Lung (tissue), 12 donors: Measurements from ENCODE around the gene WDR46. TPM values are rescaled to one million over a fixed set of nuclear protein-coding genes. Genes with fewer than 3 reads are reported as not detected.

Source experiments
- ATAC-seq: fragments of 200-7000 bp; cut with Tn5 transposase; one replicate; pipeline ENCODE4 v1.9.1; 2020; ENCODE audit warnings: moderate number of reproducible peaks; ENCODE audit not compliant: insufficient read depth, low FRiP score
- DNase-seq, 3 donors: peaks; one replicate each; pipeline ENCODE4 v3.0.0-alpha.2; 2013 to 2017
- H3K27ac ChIP-seq, 2 donors: one replicate each; pipeline ENCODE4 v1.5.1; 2013; ENCODE audit warnings: mild to moderate bottlenecking in 2 of 2, moderate library complexity in 2 of 2, control low read depth in 1 of 2, inconsistent platforms in 1 of 2, low read depth in 1 of 2, low read length in 1 of 2
- H3K27me3 ChIP-seq, 3 donors: one replicate each; pipeline ENCODE4 v1.5.1; 2013; ENCODE audit warnings: low read length in 2 of 3; ENCODE audit not compliant: control insufficient read depth in 3 of 3, insufficient read depth in 3 of 3
- H3K36me3 ChIP-seq, 4 donors: one replicate each; pipeline ENCODE4 v1.5.1; 2013; ENCODE audit warnings: low read length in 4 of 4, mild to moderate bottlenecking in 1 of 4, moderate library complexity in 1 of 4; ENCODE audit not compliant: control insufficient read depth in 4 of 4, insufficient read depth in 4 of 4
- H3K4me1 ChIP-seq, 5 donors: one replicate each; pipeline ENCODE4 v1.5.1; 2013; ENCODE audit warnings: low read length in 5 of 5, mild to moderate bottlenecking in 2 of 5, moderate library complexity in 1 of 5; ENCODE audit not compliant: control insufficient read depth in 5 of 5, insufficient read depth in 5 of 5
- H3K4me3 ChIP-seq: one replicate; pipeline ENCODE4 v1.5.1; 2013; ENCODE audit warnings: mild to moderate bottlenecking, control low read depth, moderate library complexity
- H3K9ac ChIP-seq, 2 donors: one replicate each; pipeline ENCODE4 v1.5.1; 2013; ENCODE audit warnings: low read length in 2 of 2, control low read depth in 1 of 2; ENCODE audit not compliant: insufficient read depth in 1 of 2
- H3K9me3 ChIP-seq, 4 donors: one replicate each; pipeline ENCODE4 v1.5.1; 2013; ENCODE audit warnings: low read length in 3 of 4, mild to moderate bottlenecking in 1 of 4, moderate library complexity in 1 of 4; ENCODE audit not compliant: control insufficient read depth in 4 of 4, insufficient read depth in 3 of 4
- CTCF ChIP-seq: IDR thresholded peaks from 2 replicates; pipeline ENCODE4 v1.5.1; 2012; ENCODE audit warnings: mild to moderate bottlenecking; ENCODE audit errors: control extremely low read depth, extremely low read depth
- WGBS, 2 donors: extraction: QIAGEN DNeasy Blood & Tissue Kit; methylation state at CpG; one replicate each; pipeline ENCODE4 v1.1.7; 2013; 5-methylcytosine and 5-hydroxymethylcytosine counted together
- polyA plus RNA-seq, 2 donors: library from polyadenylated mRNA; stranded (reverse); fragments of 200-250 nt; gene quantifications; one replicate each; pipeline ENCODE4 v1.2.1, GENCODE V29; 2013
- total RNA-seq, 2 donors: library from RNA; depleted of rRNA in 1 of 2; stranded (reverse); fragments of >200 nt in 1 of 2; gene quantifications; one replicate each; pipeline ENCODE4 v1.2.1, GENCODE V29; 2014 to 2021
- donor health status: control.
- donor health status: control.
- donor health status: Bipolar disorder and iron deficiency.
- donor health status: healthy.
- donor health status: DM: yes; HTN: yes; CAD: no.

Gene WDR46
- total and polyA plus RNA-seq, 4 donors, result 26.3 to 48.0 (median 47.4) TPM

- 1 to 3% methylated on average over 12 of the region's 12 CpGs for WGBS, 2 donors
- peaks cover 3 to 25% (median 11%) of the 10 kb centered on the region in 5 donors for H3K4me1 ChIP-seq
- DNase-seq (no peak), ATAC-seq (no peak)
- no peak for TF ChIP-seq CTCF
- H3K9ac ChIP-seq, result peak overlapping the region in 1 of 2 donors; percentile 79
- H3K9me3 ChIP-seq, result no peaks in the 10 kb centered on the region
- no peaks in the 10 kb centered on the region for H3K27me3 ChIP-seq
- peak overlapping the region; percentile 77 to 82 for H3K27ac ChIP-seq
- peaks cover 4 to 26% (median 24%) of the 10 kb centered on the region in 4 donors for H3K36me3 ChIP-seq
- peak overlapping the region; percentile 41 for H3K4me3 ChIP-seq
Measured at GRCh38 chr6:33323623-33323948, 34.5 kb upstream of the WDR46 start.

GRCh38 chr6:33321227-33321626 lies 32.2 kb upstream of the WDR46 start:
- H3K27me3 ChIP-seq, result no peaks in the 10 kb centered on the region
- ATAC-seq (no peak), DNase-seq (no peak)
- peaks cover 4 to 32% (median 28%) of the 10 kb centered on the region in 4 donors for H3K36me3 ChIP-seq
- peaks cover 6 to 30% (median 13%) of the 10 kb centered on the region in 5 donors for H3K4me1 ChIP-seq
- no peak overlapping the region for H3K27ac ChIP-seq
- no peak overlapping the region for H3K9ac ChIP-seq
- H3K9me3 ChIP-seq, result no peaks in the 10 kb centered on the region
- TF ChIP-seq CTCF, result no peak
- 75 to 90% methylated on average over 9 of the region's 9 CpGs for WGBS, 2 donors
- H3K4me3 ChIP-seq, result no peak overlapping the region

- Histone ChIP-seq H3K27me3 (no peaks in the 10 kb centered on the region), H3K27ac (peak overlapping the region in 1 of 2 donors; percentile 2), H3K9ac (no peak overlapping the region), H3K4me1 (peaks cover 6 to 30% (median 13%) of the 10 kb centered on the region in 5 donors), H3K36me3 (peaks cover 4 to 39% (median 30%) of the 10 kb centered on the region in 4 donors), H3K4me3 (no peak overlapping the region), H3K9me3 (no peaks in the 10 kb centered on the region)
- ATAC-seq (no peak), DNase-seq (no peak)
- 82 to 83% methylated on average over 32 of the region's 32 CpGs for WGBS, 2 donors
- TF ChIP-seq CTCF, result no peak
Measured at GRCh38 chr6:33320315-33321181, 31.5 kb upstream of the WDR46 start.

- no peaks in the 10 kb centered on the region for H3K27me3 ChIP-seq
- DNase-seq (no peak), ATAC-seq (no peak)
- H3K36me3 ChIP-seq, result peaks cover 4 to 41% (median 30%) of the 10 kb centered on the region in 4 donors
- H3K4me1 ChIP-seq, result peaks cover 7 to 34% (median 15%) of the 10 kb centered on the region in 5 donors
- H3K9me3 ChIP-seq, result no peaks in the 10 kb centered on the region
- TF ChIP-seq CTCF, result no peak
- no peak overlapping the region for H3K9ac ChIP-seq
- 95 to 97% methylated on average over 3 of the region's 3 CpGs for WGBS, 2 donors
- no peak overlapping the region for H3K4me3 ChIP-seq
- H3K27ac ChIP-seq, result no peak overlapping the region
Measured at GRCh38 chr6:33319939-33320314, 30.9 kb upstream of the WDR46 start.
